ENCODE measurements around the gene ISYNA1. TPM values are rescaled to one million over a fixed set of nuclear protein-coding genes. Genes with fewer than 3 reads are reported as not detected.
A peak's percentile ranks its signal among the peaks of the same experiment; 100 is the strongest.

The ISYNA1 gene
- total RNA-seq, 1 donor from 2014 or later, result 81.7 TPM

GRCh38 chr19:18426416-18426767 lies 11.5 kb downstream of the ISYNA1 start:
- H3K4me2 ChIP-seq, result no peak overlapping the region
- peaks cover 48% of the 10 kb centered on the region for H3K4me1 Mint-ChIP-seq
- peaks cover 4% of the 10 kb centered on the region for H3K27me3 Mint-ChIP-seq (ENCODE audit: insufficient read depth, low read depth)
- H4K20me1 ChIP-seq (ENCODE audit: low read depth), result peaks cover 36% of the 10 kb centered on the region
- peaks cover 45% of the 10 kb centered on the region for H3K4me1 ChIP-seq
- H3F3A ChIP-seq (ENCODE audit: low read depth), result peaks cover 32% of the 10 kb centered on the region
- H3K9me3 ChIP-seq (ENCODE audit: low read depth), result no peaks in the 10 kb centered on the region
- H3K4me3 Mint-ChIP-seq, result no peak overlapping the region
- TF ChIP-seq EZH2phosphoT487 (IDR thresholded peaks at IDR 0.05) (no peak), EZH2 (IDR thresholded peaks at IDR 0.05) (no peak), CTCF (IDR thresholded peaks at IDR 0.05) (no peak)
- H3K79me2 ChIP-seq (ENCODE audit: low read depth), result peaks cover 2% of the 10 kb centered on the region
- no peaks in the 10 kb centered on the region for H3K27me3 ChIP-seq
- H3K4me3 ChIP-seq, result no peak overlapping the region
- DNase-seq (ENCODE audit: low spot score), result no peak
- no peaks in the 10 kb centered on the region for H3K9me3 Mint-ChIP-seq
- no peak overlapping the region for H3K27ac ChIP-seq
- peaks cover 2% of the 10 kb centered on the region for H3K36me3 Mint-ChIP-seq
- no peak overlapping the region for H3K27ac Mint-ChIP-seq
- H3K36me3 ChIP-seq, result no peaks in the 10 kb centered on the region
- H2AFZ ChIP-seq (replicated peaks), result no peak overlapping the region
- no peak overlapping the region for H3K9ac ChIP-seq

- Histone ChIP-seq H3K27me3 (peaks cover 4% of the 10 kb centered on the region), H3F3A (ENCODE audit: low read depth) (peaks cover 35% of the 10 kb centered on the region), H3K4me3 (no peak overlapping the region), H2AFZ (replicated peaks) (no peak overlapping the region), H3K27ac (no peak overlapping the region), H3K4me1 (peaks cover 40% of the 10 kb centered on the region), H4K20me1 (ENCODE audit: low read depth) (peaks cover 42% of the 10 kb centered on the region), H3K9me3 (ENCODE audit: low read depth) (no peaks in the 10 kb centered on the region), H3K4me2 (no peak overlapping the region), H3K9ac (no peak overlapping the region), H3K79me2 (ENCODE audit: low read depth) (peaks cover 8% of the 10 kb centered on the region), H3K36me3 (no peaks in the 10 kb centered on the region)
- peaks cover 2% of the 10 kb centered on the region for H3K36me3 Mint-ChIP-seq
- no peak for DNase-seq (ENCODE audit: low spot score)
- peak overlapping the region; percentile 50 for H3K27ac Mint-ChIP-seq
- H3K9me3 Mint-ChIP-seq, result no peaks in the 10 kb centered on the region
- TF ChIP-seq EZH2phosphoT487 (IDR thresholded peaks at IDR 0.05), result no peak
- TF ChIP-seq CTCF (IDR thresholded peaks at IDR 0.05), result no peak
- no peak for TF ChIP-seq EZH2 (IDR thresholded peaks at IDR 0.05)
- peak overlapping the region; percentile 39 for H3K4me3 Mint-ChIP-seq
- H3K27me3 Mint-ChIP-seq (ENCODE audit: insufficient read depth, low read depth), result peaks cover 5% of the 10 kb centered on the region
- peaks cover 54% of the 10 kb centered on the region for H3K4me1 Mint-ChIP-seq
Measured at GRCh38 chr19:18425515-18426415, 12.2 kb downstream of the ISYNA1 start.

GRCh38 chr19:18424890-18425514 lies 12.9 kb downstream of the ISYNA1 start:
- Histone ChIP-seq H3K27ac (no peak overlapping the region), H3F3A (ENCODE audit: low read depth) (peaks cover 31% of the 10 kb centered on the region), H3K9ac (no peak overlapping the region), H3K4me3 (no peak overlapping the region), H3K4me1 (peaks cover 32% of the 10 kb centered on the region), H3K27me3 (peaks cover 12% of the 10 kb centered on the region), H4K20me1 (ENCODE audit: low read depth) (peaks cover 50% of the 10 kb centered on the region), H2AFZ (replicated peaks) (no peak overlapping the region), H3K9me3 (ENCODE audit: low read depth) (no peaks in the 10 kb centered on the region), H3K4me2 (no peak overlapping the region), H3K79me2 (ENCODE audit: low read depth) (peaks cover 16% of the 10 kb centered on the region), H3K36me3 (no peaks in the 10 kb centered on the region)
- H3K27me3 Mint-ChIP-seq (ENCODE audit: insufficient read depth, low read depth), result peaks cover 2% of the 10 kb centered on the region
- H3K4me3 Mint-ChIP-seq, result no peak overlapping the region
- TF ChIP-seq CTCF (IDR thresholded peaks at IDR 0.05) (no peak), EZH2phosphoT487 (IDR thresholded peaks at IDR 0.05) (no peak)
- no peak for DNase-seq (ENCODE audit: low spot score)
- H3K27ac Mint-ChIP-seq, result no peak overlapping the region
- peaks cover 2% of the 10 kb centered on the region for H3K36me3 Mint-ChIP-seq
- H3K9me3 Mint-ChIP-seq, result no peaks in the 10 kb centered on the region
- H3K4me1 Mint-ChIP-seq, result peaks cover 55% of the 10 kb centered on the region
